Measurements from ENCODE around the gene PTPN13. TPM values are rescaled to one million over a fixed set of nuclear protein-coding genes. Genes with fewer than 3 reads are reported as not detected.

The PTPN13 gene
- total RNA-seq, 3 donors from 2014 or later (not counting 1 experiment from before 2014, with no cell fraction given): 0.20 to 2.4 (median 0.40) TPM

GRCh38 chr4:86835677-86836076 lies 241.6 kb downstream of the PTPN13 start:
- Histone ChIP-seq H3K9me3 (ENCODE audit: control insufficient read depth, insufficient read depth, low read length) (no peaks in the 10 kb centered on the region), H3K4me3 (ENCODE audit: low read length) (no peak overlapping the region), H3K4me1 (ENCODE audit: control insufficient read depth, insufficient read depth, low read length) (no peaks in the 10 kb centered on the region), H3K27me3 (ENCODE audit: control insufficient read depth, insufficient read depth, low read length) (no peaks in the 10 kb centered on the region), H3K36me3 (ENCODE audit: control insufficient read depth, insufficient read depth, low read length) (no peaks in the 10 kb centered on the region), H3K27ac (ENCODE audit: low read length) (no peak overlapping the region)
- Mint-ChIP-seq H3K27me3 (ENCODE audit: low read depth in 2 of 2) (peaks cover 0 to 2% of the 10 kb centered on the region in 2 donors), H3K36me3 (no peaks in the 10 kb centered on the region), H3K9me3 (no peaks in the 10 kb centered on the region), H3K27ac (no peak overlapping the region), H3K4me1 (no peaks in the 10 kb centered on the region), H3K4me3 (no peak overlapping the region)
- WGBS (ENCODE audit: insufficient coverage): 44% methylated on average over 3 of the region's 3 CpGs
- TF ChIP-seq CTCF (IDR thresholded peaks at IDR 0.05): no peak
- ATAC-seq (no peak), DNase-seq (no peak)
- intact Hi-C loops (cut with micrococcal nuclease): no loop called here

- no peaks in the 10 kb centered on the region for H3K36me3 ChIP-seq (ENCODE audit: control insufficient read depth, insufficient read depth, low read length)
- no peak overlapping the region for H3K4me3 ChIP-seq (ENCODE audit: low read length)
- H3K9me3 ChIP-seq (ENCODE audit: control insufficient read depth, insufficient read depth, low read length): no peaks in the 10 kb centered on the region
- DNase-seq: no peak
- Mint-ChIP-seq H3K27ac (no peak overlapping the region), H3K9me3 (no peaks in the 10 kb centered on the region), H3K4me1 (no peaks in the 10 kb centered on the region), H3K27me3 (ENCODE audit: low read depth in 2 of 2) (peaks cover 0 to 2% of the 10 kb centered on the region in 2 donors), H3K4me3 (no peak overlapping the region), H3K36me3 (no peaks in the 10 kb centered on the region)
- H3K4me1 ChIP-seq (ENCODE audit: control insufficient read depth, insufficient read depth, low read length): no peaks in the 10 kb centered on the region
- WGBS (ENCODE audit: insufficient coverage): 82% methylated on average over 4 of the region's 5 CpGs
- H3K27ac ChIP-seq (ENCODE audit: low read length): no peak overlapping the region
- H3K27me3 ChIP-seq (ENCODE audit: control insufficient read depth, insufficient read depth, low read length): no peaks in the 10 kb centered on the region
- no peak for ATAC-seq
- no peak for TF ChIP-seq CTCF (IDR thresholded peaks at IDR 0.05)
- intact Hi-C loops (cut with micrococcal nuclease): no loop called here
Observed at GRCh38 chr4:86837691-86838503, 243.8 kb downstream of the PTPN13 start.

GRCh38 chr4:86840858-86841257 lies 246.7 kb downstream of the PTPN13 start:
- DNase-seq (no peak), ATAC-seq (no peak)
- Histone ChIP-seq H3K27ac (ENCODE audit: low read length) (no peak overlapping the region), H3K27me3 (ENCODE audit: control insufficient read depth, insufficient read depth, low read length) (no peaks in the 10 kb centered on the region), H3K4me3 (ENCODE audit: low read length) (no peak overlapping the region), H3K4me1 (ENCODE audit: control insufficient read depth, insufficient read depth, low read length) (no peaks in the 10 kb centered on the region), H3K9me3 (ENCODE audit: control insufficient read depth, insufficient read depth, low read length) (no peaks in the 10 kb centered on the region), H3K36me3 (ENCODE audit: control insufficient read depth, insufficient read depth, low read length) (no peaks in the 10 kb centered on the region)
- no peak overlapping the region for H3K27ac Mint-ChIP-seq
- peaks cover 0 to 5% of the 10 kb centered on the region in 2 donors for H3K27me3 Mint-ChIP-seq (ENCODE audit: low read depth in 2 of 2)
- intact Hi-C loops (cut with micrococcal nuclease): no loop called here
- no peaks in the 10 kb centered on the region for H3K4me1 Mint-ChIP-seq
- 100% methylated on average over 1 of the region's 1 CpG for WGBS (ENCODE audit: insufficient coverage)
- H3K4me3 Mint-ChIP-seq: no peak overlapping the region
- TF ChIP-seq CTCF (IDR thresholded peaks at IDR 0.05): no peak
- no peaks in the 10 kb centered on the region for H3K9me3 Mint-ChIP-seq
- no peaks in the 10 kb centered on the region for H3K36me3 Mint-ChIP-seq

GRCh38 chr4:86841309-86841708 lies 247.2 kb downstream of the PTPN13 start:
- intact Hi-C loops (cut with micrococcal nuclease): no loop called here

More at GRCh38 chr4:86841309-86841708, 247.2 kb downstream of the PTPN13 start:
- no peaks in the 10 kb centered on the region for H3K36me3 Mint-ChIP-seq
- H3K27ac Mint-ChIP-seq: no peak overlapping the region
- H3K4me3 Mint-ChIP-seq: no peak overlapping the region
- peaks cover 0 to 5% of the 10 kb centered on the region in 2 donors for H3K27me3 Mint-ChIP-seq (ENCODE audit: low read depth in 2 of 2)
- no peaks in the 10 kb centered on the region for H3K9me3 Mint-ChIP-seq
- ATAC-seq (no peak), DNase-seq (no peak)
- no peak overlapping the region for H3K4me3 ChIP-seq (ENCODE audit: low read length)
- H3K27ac ChIP-seq (ENCODE audit: low read length): no peak overlapping the region
- no peak for TF ChIP-seq CTCF (IDR thresholded peaks at IDR 0.05)
- no peaks in the 10 kb centered on the region for H3K4me1 Mint-ChIP-seq
- no peaks in the 10 kb centered on the region for H3K27me3 ChIP-seq (ENCODE audit: control insufficient read depth, insufficient read depth, low read length)
- 100% methylated on average over 1 of the region's 1 CpG for WGBS (ENCODE audit: insufficient coverage)
- H3K9me3 ChIP-seq (ENCODE audit: control insufficient read depth, insufficient read depth, low read length): no peaks in the 10 kb centered on the region
- no peaks in the 10 kb centered on the region for H3K36me3 ChIP-seq (ENCODE audit: control insufficient read depth, insufficient read depth, low read length)
- no peaks in the 10 kb centered on the region for H3K4me1 ChIP-seq (ENCODE audit: control insufficient read depth, insufficient read depth, low read length)

Measured in natural killer cell (primary cell).